HEK293 (cell line): ENCODE measurements around the gene SELENOT.

ENCODE experiments used
- CTCF ChIA-PET: fragments of 350-600 bp; formaldehyde crosslinking; extraction: SDS; loops from one replicate; lab custom pipeline; 2021; ENCODE audit warnings: antibody characterized with exemption; lab: Yijun Ruan, JAX
- POLR2A ChIA-PET: fragments of 300-600 bp; formaldehyde crosslinking; extraction: SDS; loops from one replicate; lab custom pipeline; 2020; ENCODE audit warnings: antibody characterized with exemption, inconsistent platforms; lab: Yijun Ruan, JAX
- H3K27ac ChIP-seq: fragments of 200-500 bp; sonication (Bioruptor generic); 2 replicates; pipeline ENCODE4 v1.5.1; 2014; ENCODE audit warnings: low read depth, low read length, control low read depth, inconsistent platforms; ENCODE audit errors: extremely low read depth
- H3K36me3 ChIP-seq, 2 experiments: fragments of 200-500 bp in 1 of 2; sonication (Bioruptor generic) in 1 of 2; 1 replicate in 1 of 2; 2 replicates in 1 of 2; pipeline ENCODE4 v1.5.1; 2014 to 2017; ENCODE audit warnings: inconsistent platforms in 2 of 2, low read length in 2 of 2; ENCODE audit not compliant: control insufficient read depth in 2 of 2, insufficient read depth in 1 of 2
- H3K4me1 ChIP-seq: fragments of 200-500 bp; sonication (Bioruptor generic); 2 replicates; pipeline ENCODE4 v1.5.1; 2014; ENCODE audit warnings: mild to moderate bottlenecking, low read length, inconsistent platforms; ENCODE audit not compliant: control insufficient read depth, insufficient read depth
- H3K4me3 ChIP-seq: 2 replicates; pipeline ENCODE4 v1.5.1; 2011; ENCODE audit warnings: low read depth, mild to moderate bottlenecking, control low read depth, low read length, moderate library complexity
- H3K9me3 ChIP-seq: fragments of 200-500 bp; sonication (Bioruptor generic); 2 replicates; pipeline ENCODE4 v1.5.1; 2014; ENCODE audit warnings: low read depth, low read length, inconsistent platforms; ENCODE audit not compliant: control insufficient read depth, insufficient read depth
- GLI2 ChIP-seq: fragments of 450-650 bp; formaldehyde crosslinking; IDR thresholded peaks from 2 replicates; pipeline ENCODE4; 2017; ENCODE audit warnings: missing biosample characterization, missing genetic modification characterization, low read depth, borderline replicate concordance
- PBX3 ChIP-seq: sonication (generic); formaldehyde crosslinking; IDR thresholded peaks from 2 replicates; pipeline ENCODE4 v1.8.1; 2022; ENCODE audit warnings: mild to moderate bottlenecking, moderate library complexity, missing genetic modification reagents
- ZFP37 ChIP-seq: fragments of 450-650 bp; formaldehyde crosslinking; IDR thresholded peaks from 2 replicates; pipeline ENCODE4 v1.5.1; 2016; ENCODE audit warnings: missing biosample characterization, missing genetic modification characterization
- ZNF266 ChIP-seq: fragments of 450-650 bp; formaldehyde crosslinking; IDR thresholded peaks from 2 replicates; pipeline ENCODE4 v1.5.1; 2016; ENCODE audit warnings: missing biosample characterization, missing genetic modification characterization, low read depth
- ZNF280C ChIP-seq: fragments of 450-650 bp; formaldehyde crosslinking; IDR thresholded peaks from 2 replicates; pipeline ENCODE4 v1.5.1; 2016; ENCODE audit warnings: missing biosample characterization, missing genetic modification characterization
- ZNF362 ChIP-seq: fragments of 450-650 bp; formaldehyde crosslinking; IDR thresholded peaks from 2 replicates; pipeline ENCODE4 v1.5.1; 2016; ENCODE audit warnings: missing biosample characterization, missing genetic modification characterization
- ZNF366 ChIP-seq: fragments of 450-650 bp; formaldehyde crosslinking; conservative IDR thresholded peaks from 2 replicates; pipeline ENCODE4 v1.5.1; 2016; ENCODE audit warnings: missing biosample characterization, missing genetic modification characterization
- ZNF623 ChIP-seq: fragments of 450-650 bp; formaldehyde crosslinking; IDR thresholded peaks from 2 replicates; pipeline ENCODE4 v1.5.1; 2016; ENCODE audit warnings: missing biosample characterization, missing genetic modification characterization
- ZNF654 ChIP-seq: fragments of 450-650 bp; formaldehyde crosslinking; IDR thresholded peaks from 2 replicates; pipeline ENCODE4 v1.5.1; 2016; ENCODE audit warnings: low read depth, missing biosample characterization, missing genetic modification characterization
- ZNF747 ChIP-seq: fragments of 450-650 bp; formaldehyde crosslinking; IDR thresholded peaks from 2 replicates; pipeline ENCODE4 v1.5.1; 2016; ENCODE audit warnings: missing biosample characterization, missing genetic modification characterization
- ZSCAN16 ChIP-seq: fragments of 450-650 bp; formaldehyde crosslinking; IDR thresholded peaks from 2 replicates; pipeline ENCODE4 v1.5.1; 2016; ENCODE audit warnings: missing biosample characterization, missing genetic modification characterization

The SELENOT gene

GRCh38 chr3:150612494-150612893 is 9.4 kb downstream of the SELENOT start:
- ChIA-PET POLR2A (interaction anchor here (1.2 kb wide), 1 partner anchor 9 kb away, joined by 3 read pairs; the partner anchor contains the start of gene SELENOT), CTCF (no interaction called here)
- H3K4me1 ChIP-seq, result no peaks in the 10 kb centered on the region
- H3K27ac ChIP-seq, result no peak overlapping the region
- H3K9me3 ChIP-seq, result no peaks in the 10 kb centered on the region
- TF ChIP-seq GLI2 (tag by site-specific recombination), result no peak
- no peaks in the 10 kb centered on the region; a peak in 1 of 3 replicates for H3K36me3 ChIP-seq
- H3K4me3 ChIP-seq, result no peak overlapping the region

- Histone ChIP-seq H3K4me3 (no peak overlapping the region), H3K4me1 (no peaks in the 10 kb centered on the region), H3K9me3 (no peaks in the 10 kb centered on the region), H3K27ac (no peak overlapping the region), H3K36me3 (no peaks in the 10 kb centered on the region; a peak in 1 of 3 replicates)
- TF ChIP-seq ZFP37 (tag by site-specific recombination) (no peak), ZNF623 (tag by site-specific recombination) (no peak), ZNF266 (tag by site-specific recombination) (no peak), ZNF654 (tag by site-specific recombination) (no peak), ZNF366 (tag by site-specific recombination) (no peak), ZSCAN16 (tag by site-specific recombination) (no peak), ZNF280C (tag by site-specific recombination) (no peak), PBX3 (no peak)
- ChIA-PET POLR2A (interaction anchor here (0.6 to 1.2 kb wide), 2 partner anchors 10 to 13 kb away, joined by 3 read pairs; partner anchors contain the start of gene SELENOT), CTCF (no interaction called here)
Observed at GRCh38 chr3:150613034-150613433, 9.9 kb downstream of the SELENOT start.

- ChIA-PET CTCF (no interaction called here), POLR2A (interaction anchor here (0.6 to 1.2 kb wide), 2 partner anchors 11 to 12 kb away, joined by 3 read pairs; partner anchors contain the start of gene SELENOT)
- Histone ChIP-seq H3K4me3 (no peak overlapping the region), H3K36me3 (peaks cover 0 to 2% of the 10 kb centered on the region in 2 experiments; a peak in 2 of 3 replicates), H3K9me3 (no peaks in the 10 kb centered on the region), H3K27ac (no peak overlapping the region), H3K4me1 (no peaks in the 10 kb centered on the region)
- TF ChIP-seq ZNF362 (tag by site-specific recombination) (0 out of 2 replicates have a peak, but pooled peaks have one; percentile 5), ZNF747 (no peak)
Observed at GRCh38 chr3:150613709-150614480, 10.8 kb downstream of the SELENOT start.
